Liver (tissue), 9 donors: ENCODE results near the gene IFT80. TPM values are rescaled to one million over a fixed set of nuclear protein-coding genes. Genes with fewer than 3 reads are reported as not detected.
"Not testable (repeated sequence)": the region's sequence is repeated elsewhere in the genome, so short reads cannot be mapped to it uniquely, and the experiment has no call there.

ENCODE experiments used
- DNase-seq: peaks from one replicate; pipeline ENCODE4 v3.0.0-alpha.2; 2017; ENCODE audit warnings: low spot score
- H3K27ac ChIP-seq, 2 donors: one replicate each; pipeline ENCODE4 v1.7.0; 2013; ENCODE audit warnings: inconsistent platforms in 2 of 2, low read length in 2 of 2, control low read depth in 1 of 2, low read depth in 1 of 2, mild to moderate bottlenecking in 1 of 2
- H3K27me3 ChIP-seq, 4 donors: one replicate each; pipeline versions ENCODE4 v1.6.1 to v1.7.0; 2013; ENCODE audit warnings: low read length in 3 of 4, inconsistent platforms in 1 of 4, mild to moderate bottlenecking in 1 of 4, moderate library complexity in 1 of 4; ENCODE audit not compliant: control insufficient read depth in 4 of 4, insufficient read depth in 4 of 4
- H3K36me3 ChIP-seq, 4 donors: one replicate each; pipeline versions ENCODE4 v1.6.1 to v1.7.0; 2013; ENCODE audit warnings: low read length in 3 of 4, mild to moderate bottlenecking in 3 of 4, low read depth in 1 of 4, moderate library complexity in 1 of 4; ENCODE audit not compliant: control insufficient read depth in 4 of 4, insufficient read depth in 3 of 4
- H3K4me1 ChIP-seq, 4 donors: one replicate each; pipeline versions ENCODE4 v1.6.1 to v1.7.0; 2013; ENCODE audit warnings: low read length in 3 of 4, mild to moderate bottlenecking in 3 of 4, moderate library complexity in 1 of 4; ENCODE audit not compliant: control insufficient read depth in 4 of 4, insufficient read depth in 4 of 4
- H3K4me3 ChIP-seq, 3 donors: one replicate each; pipeline versions ENCODE4 v1.6.1 to v1.7.0; 2013; ENCODE audit warnings: low read length in 3 of 3, control low read depth in 1 of 3, low read depth in 1 of 3, mild to moderate bottlenecking in 1 of 3
- H3K9ac ChIP-seq, 2 donors: one replicate each; pipeline ENCODE4 v1.7.0; 2013; ENCODE audit warnings: low read length in 2 of 2, mild to moderate bottlenecking in 2 of 2, moderate library complexity in 2 of 2, control low read depth in 1 of 2, low read depth in 1 of 2
- H3K9me3 ChIP-seq, 4 donors: one replicate each; pipeline versions ENCODE4 v1.6.1 to v1.7.0; 2013; ENCODE audit warnings: low read length in 3 of 4; ENCODE audit not compliant: control insufficient read depth in 4 of 4
- EGR1 ChIP-seq, 2 donors: IDR thresholded peaks; 2 replicates each; pipeline ENCODE4 v1.6.1; 2016 to 2018; ENCODE audit warnings: antibody characterized with exemption in 2 of 2, low read depth in 2 of 2
- FOXA1 ChIP-seq: IDR thresholded peaks from 2 replicates; pipeline ENCODE4 v1.6.1; 2016; ENCODE audit warnings: antibody characterized with exemption
- FOXA2 ChIP-seq: IDR thresholded peaks from 2 replicates; pipeline ENCODE4 v1.6.1; 2016; ENCODE audit warnings: antibody characterized with exemption
- HNF4A ChIP-seq, 2 donors: conservative IDR thresholded peaks; 2 replicates each; pipeline ENCODE4 v1.6.1; 2016; ENCODE audit warnings: antibody characterized with exemption in 2 of 2, mild to moderate bottlenecking in 2 of 2
- HNF4G ChIP-seq: IDR thresholded peaks from 2 replicates; pipeline ENCODE4 v1.6.1; 2016; ENCODE audit warnings: antibody characterized with exemption
- JUND ChIP-seq, 2 donors: IDR thresholded peaks; 2 replicates each; pipeline ENCODE4 v1.6.1; 2016; ENCODE audit warnings: antibody characterized with exemption in 2 of 2
- NR2F2 ChIP-seq: IDR thresholded peaks from 2 replicates; pipeline ENCODE4 v1.6.1; 2016; ENCODE audit warnings: antibody characterized with exemption
- RAD21 ChIP-seq, 2 donors: IDR thresholded peaks; 2 replicates each; pipeline ENCODE4 v1.6.1; 2016; ENCODE audit warnings: antibody characterized with exemption in 2 of 2, mild to moderate bottlenecking in 2 of 2
- REST ChIP-seq: IDR thresholded peaks from 2 replicates; pipeline ENCODE4 v1.6.1; 2016; ENCODE audit warnings: antibody characterized with exemption, mild to moderate bottlenecking
- RXRA ChIP-seq, 2 donors: IDR thresholded peaks; 2 replicates each; pipeline ENCODE4 v1.6.1; 2017 to 2018; ENCODE audit warnings: antibody characterized with exemption in 2 of 2, mild to moderate bottlenecking in 1 of 2
- SP1 ChIP-seq: IDR thresholded peaks from 2 replicates; pipeline ENCODE4 v1.6.1; 2018; ENCODE audit warnings: antibody characterized with exemption, mild to moderate bottlenecking
- TAF1 ChIP-seq: conservative IDR thresholded peaks from 2 replicates; pipeline ENCODE4 v1.6.1; 2016; ENCODE audit warnings: antibody characterized with exemption, mild to moderate bottlenecking
- WGBS: extraction: QIAGEN DNeasy Blood & Tissue Kit; methylation state at CpG from one replicate; pipeline ENCODE4 v1.1.7; 2013; 5-methylcytosine and 5-hydroxymethylcytosine counted together
- polyA plus RNA-seq, 2 donors: library from polyadenylated mRNA; stranded (reverse) in 1 of 2; unstranded in 1 of 2; fragments of 200-250 nt in 1 of 2; fragments of >200 nt in 1 of 2; fragmentation: Nextera tagmentation in 1 of 2; extraction: Ambion mirVana in 1 of 2; gene quantifications; one replicate each; pipeline versions ENCODE4 v1.2.1 to v1.2.3, GENCODE V29; 2013 to 2015
- total RNA-seq, 2 donors: library from RNA; depleted of rRNA; stranded (reverse); fragments of >200 nt; gene quantifications; one replicate each; pipeline ENCODE4 v1.2.3, GENCODE V29; 2014
- TF ChIP-seq, protein P1 (sequence below): fragments of 150-350 bp; IDR thresholded peaks from 2 replicates; pipeline ENCODE4 v1.5.1; 2017; ENCODE audit warnings: improper control_type of control experiment, low read depth, low read length; ENCODE audit not compliant: missing input control
- TF ChIP-seq, protein P2 (sequence below): IDR thresholded peaks from 2 replicates; pipeline ENCODE4 v1.6.1; 2016; ENCODE audit warnings: antibody characterized with exemption
- TF ChIP-seq, protein P3 (sequence below): IDR thresholded peaks from 2 replicates; pipeline ENCODE4 v1.6.1; 2016; ENCODE audit warnings: antibody characterized with exemption
- donor health status: healthy.
- donor health status: healthy.
- donor health status: healthy.
- donor health status: healthy.
- donor health status: healthy.

Gene IFT80
- total and polyA plus RNA-seq, 4 donors = 3.5 to 15.7 (median 8.3) TPM

GRCh38 chr3:160330109-160330508 lies 68.9 kb downstream of the IFT80 start:
- Histone ChIP-seq H3K4me3 (no peak overlapping the region), H3K4me1 (no peaks in the 10 kb centered on the region), H3K36me3 (no peaks in the 10 kb centered on the region), H3K9me3 (no peaks in the 10 kb centered on the region), H3K9ac (no peak overlapping the region), H3K27ac (no peak overlapping the region), H3K27me3 (no peaks in the 10 kb centered on the region)
- DNase-seq = no peak
- WGBS = 86% methylated on average over 1 of the region's 1 CpG
- TF ChIP-seq HNF4G = no peak
- TF ChIP-seq, protein P1, sequence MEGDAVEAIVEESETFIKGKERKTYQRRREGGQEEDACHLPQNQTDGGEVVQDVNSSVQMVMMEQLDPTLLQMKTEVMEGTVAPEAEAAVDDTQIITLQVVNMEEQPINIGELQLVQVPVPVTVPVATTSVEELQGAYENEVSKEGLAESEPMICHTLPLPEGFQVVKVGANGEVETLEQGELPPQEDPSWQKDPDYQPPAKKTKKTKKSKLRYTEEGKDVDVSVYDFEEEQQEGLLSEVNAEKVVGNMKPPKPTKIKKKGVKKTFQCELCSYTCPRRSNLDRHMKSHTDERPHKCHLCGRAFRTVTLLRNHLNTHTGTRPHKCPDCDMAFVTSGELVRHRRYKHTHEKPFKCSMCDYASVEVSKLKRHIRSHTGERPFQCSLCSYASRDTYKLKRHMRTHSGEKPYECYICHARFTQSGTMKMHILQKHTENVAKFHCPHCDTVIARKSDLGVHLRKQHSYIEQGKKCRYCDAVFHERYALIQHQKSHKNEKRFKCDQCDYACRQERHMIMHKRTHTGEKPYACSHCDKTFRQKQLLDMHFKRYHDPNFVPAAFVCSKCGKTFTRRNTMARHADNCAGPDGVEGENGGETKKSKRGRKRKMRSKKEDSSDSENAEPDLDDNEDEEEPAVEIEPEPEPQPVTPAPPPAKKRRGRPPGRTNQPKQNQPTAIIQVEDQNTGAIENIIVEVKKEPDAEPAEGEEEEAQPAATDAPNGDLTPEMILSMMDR = no peak
- no peak for TF ChIP-seq RAD21 (IDR thresholded peaks at IDR 0.05)
- no peak for TF ChIP-seq JUND (IDR thresholded peaks at IDR 0.05)
- TF ChIP-seq, protein P2, sequence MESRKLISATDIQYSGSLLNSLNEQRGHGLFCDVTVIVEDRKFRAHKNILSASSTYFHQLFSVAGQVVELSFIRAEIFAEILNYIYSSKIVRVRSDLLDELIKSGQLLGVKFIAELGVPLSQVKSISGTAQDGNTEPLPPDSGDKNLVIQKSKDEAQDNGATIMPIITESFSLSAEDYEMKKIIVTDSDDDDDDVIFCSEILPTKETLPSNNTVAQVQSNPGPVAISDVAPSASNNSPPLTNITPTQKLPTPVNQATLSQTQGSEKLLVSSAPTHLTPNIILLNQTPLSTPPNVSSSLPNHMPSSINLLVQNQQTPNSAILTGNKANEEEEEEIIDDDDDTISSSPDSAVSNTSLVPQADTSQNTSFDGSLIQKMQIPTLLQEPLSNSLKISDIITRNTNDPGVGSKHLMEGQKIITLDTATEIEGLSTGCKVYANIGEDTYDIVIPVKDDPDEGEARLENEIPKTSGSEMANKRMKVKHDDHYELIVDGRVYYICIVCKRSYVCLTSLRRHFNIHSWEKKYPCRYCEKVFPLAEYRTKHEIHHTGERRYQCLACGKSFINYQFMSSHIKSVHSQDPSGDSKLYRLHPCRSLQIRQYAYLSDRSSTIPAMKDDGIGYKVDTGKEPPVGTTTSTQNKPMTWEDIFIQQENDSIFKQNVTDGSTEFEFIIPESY = no peak
- TF ChIP-seq NR2F2 = no peak
- TF ChIP-seq FOXA2 = no peak
- no peak for TF ChIP-seq HNF4A (conservative IDR thresholded peaks at IDR 0.05)

DNA sequence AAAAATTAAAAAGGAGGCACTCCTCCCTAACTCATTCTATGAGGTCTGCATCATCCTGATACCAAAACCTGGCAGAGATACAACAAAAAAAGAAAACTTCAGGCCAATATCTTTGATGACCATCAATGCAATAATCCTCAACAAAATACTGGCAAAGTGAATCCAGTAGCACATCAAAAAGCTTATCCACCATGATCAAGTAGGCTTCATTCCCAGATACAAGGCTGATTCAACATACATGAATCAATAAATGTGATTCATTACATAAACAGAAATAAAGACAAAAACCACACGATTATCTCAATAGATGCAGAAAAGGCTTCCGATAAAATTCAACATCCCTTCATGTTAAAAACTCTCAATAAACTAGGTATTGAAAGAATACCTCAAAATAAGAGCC lies 72.7 kb downstream of the IFT80 start:
- H3K36me3 ChIP-seq, H3K9me3 ChIP-seq, DNase-seq, H3K27me3 ChIP-seq, H3K9ac ChIP-seq, H3K4me1 ChIP-seq, H3K4me3 ChIP-seq, H3K27ac ChIP-seq: not testable (repeated sequence)
- 87% methylated on average over 2 of the region's 2 CpGs for WGBS

GRCh38 chr3:160321821-160322220 lies 77.2 kb downstream of the IFT80 start:
- not testable (repeated sequence) for H3K4me3 ChIP-seq, H3K36me3 ChIP-seq, H3K4me1 ChIP-seq, H3K9ac ChIP-seq, H3K9me3 ChIP-seq, DNase-seq, H3K27me3 ChIP-seq, H3K27ac ChIP-seq
- WGBS = 94% methylated on average over 1 of the region's 1 CpG

DNA sequence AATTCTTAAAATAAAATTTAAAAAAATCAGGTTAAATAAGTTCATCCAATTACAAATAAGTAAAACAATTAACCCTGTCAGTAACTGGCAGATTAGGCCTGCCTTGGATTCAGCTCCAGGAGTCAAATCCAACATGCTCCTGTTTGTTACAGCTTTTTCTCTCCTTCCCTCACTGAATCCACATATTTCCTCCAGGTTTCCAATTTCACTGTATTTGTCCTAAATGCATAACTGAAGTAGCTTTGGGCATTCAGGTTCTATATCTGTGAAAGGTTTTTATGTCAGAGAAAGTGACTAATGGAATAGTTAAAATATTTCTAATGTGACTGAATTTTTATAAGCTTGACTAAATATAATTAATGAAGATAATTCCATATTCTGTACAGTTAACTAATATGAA lies 79.7 kb downstream of the IFT80 start:
- Histone ChIP-seq H3K4me3 (no peak overlapping the region), H3K27me3 (no peaks in the 10 kb centered on the region), H3K27ac (no peak overlapping the region), H3K9me3 (no peaks in the 10 kb centered on the region), H3K9ac (no peak overlapping the region), H3K4me1 (no peaks in the 10 kb centered on the region), H3K36me3 (no peaks in the 10 kb centered on the region)
- DNase-seq = no peak
- TF ChIP-seq HNF4G = no peak
- TF ChIP-seq HNF4A (conservative IDR thresholded peaks at IDR 0.05) = no peak
- TF ChIP-seq FOXA1 = no peak
- TF ChIP-seq RAD21 (IDR thresholded peaks at IDR 0.05) = no peak
- no peak for TF ChIP-seq NR2F2
- TF ChIP-seq EGR1 (IDR thresholded peaks at IDR 0.05; ENCODE audit: low read depth in 2 of 2) = no peak
- TF ChIP-seq JUND (IDR thresholded peaks at IDR 0.05) = no peak
- no peak for TF ChIP-seq TAF1
- TF ChIP-seq REST = no peak
- no peak for TF ChIP-seq FOXA2
- TF ChIP-seq RXRA (IDR thresholded peaks at IDR 0.05) = no peak
- TF ChIP-seq, protein P2 = no peak
- TF ChIP-seq, protein P3, sequence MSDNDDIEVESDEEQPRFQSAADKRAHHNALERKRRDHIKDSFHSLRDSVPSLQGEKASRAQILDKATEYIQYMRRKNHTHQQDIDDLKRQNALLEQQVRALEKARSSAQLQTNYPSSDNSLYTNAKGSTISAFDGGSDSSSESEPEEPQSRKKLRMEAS = no peak
- no peak for TF ChIP-seq SP1
